Stimulated activated CD4-positive, alpha-beta T cell treated with anti-CD3 and anti-CD28 coated beads, TNF-alpha, amount 100 ng/mL, for 1 hour (primary cell): ENCODE data around the gene FXYD4.
"Not testable (repeated sequence)": the region's sequence is repeated elsewhere in the genome, so short reads cannot be mapped to it uniquely, and the experiment has no call there.

Experiments used
- DNase-seq, 3 donors: peaks; one replicate each; pipeline ENCODE4 v3.0.0-alpha.2; 2020; ENCODE audit warnings: low read depth in 3 of 3, low spot score in 1 of 3

Gene FXYD4

GRCh38 chr10:43375401-43376020, 4.1 kb downstream of the FXYD4 start:
- DNase-seq, result no peak

GRCh38 chr10:43376046-43376635, 4.7 kb downstream of the FXYD4 start:
- no peak for DNase-seq

- DNase-seq, result no peak
These were observed 5.5 kb downstream of the FXYD4 start for GRCh38 chr10:43376828-43377423.

- no peak for DNase-seq
These were observed 6.0 kb downstream of the FXYD4 start for GRCh38 chr10:43377424-43377883.

- DNase-seq, result no peak
These were observed 9.3 kb downstream of the FXYD4 start for GRCh38 chr10:43380610-43381222.

GRCh38 chr10:43383204-43383971, 12.0 kb downstream of the FXYD4 start:
- no peak for DNase-seq

- no peak for DNase-seq
These were observed 13.1 kb downstream of the FXYD4 start for GRCh38 chr10:43384252-43385221.

- no peak for DNase-seq
These were observed 14.1 kb downstream of the FXYD4 start for GRCh38 chr10:43385412-43386004.

- no peak for DNase-seq
These were observed 15.1 kb downstream of the FXYD4 start for GRCh38 chr10:43386549-43386948.

- DNase-seq, result no peak
These were observed 15.7 kb downstream of the FXYD4 start for GRCh38 chr10:43386981-43387677.

- no peak for DNase-seq
These were observed 16.2 kb downstream of the FXYD4 start for GRCh38 chr10:43387678-43388032.

- DNase-seq, result no peak
These were observed 18.4 kb downstream of the FXYD4 start for GRCh38 chr10:43389867-43390266.

- no peak for DNase-seq
These were observed 18.9 kb downstream of the FXYD4 start for GRCh38 chr10:43390333-43390732.

GRCh38 chr10:43390759-43391158, 19.3 kb downstream of the FXYD4 start:
- no peak for DNase-seq

- no peak for DNase-seq
These were observed 20.1 kb downstream of the FXYD4 start for GRCh38 chr10:43391496-43391895.

- DNase-seq, result no peak
These were observed 21.3 kb downstream of the FXYD4 start for GRCh38 chr10:43392748-43393147.

GRCh38 chr10:43393186-43393585, 21.8 kb downstream of the FXYD4 start:
- not testable (repeated sequence) for DNase-seq

GRCh38 chr10:43393606-43394360, 22.3 kb downstream of the FXYD4 start:
- no peak for DNase-seq

- DNase-seq, result no peak
These were observed 23.4 kb downstream of the FXYD4 start for GRCh38 chr10:43394868-43395267.
